Panc1 (cell line): ENCODE results near the gene UPK2. TPM values are rescaled to one million over a fixed set of nuclear protein-coding genes. Genes with fewer than 3 reads are reported as not detected.

Source experiments
- ATAC-seq: fragments of 200-7000 bp; cut with Tn5 transposase; 2 replicates; pipeline ENCODE4 v1.9.1; 2020; ENCODE audit warnings: mild to moderate bottlenecking, moderate library complexity
- BruUV-seq: library from RNA; stranded (reverse); fragments of 400-500 nt; replicated peaks from 2 replicates; lab custom pipeline; 2021; lab: Mats Ljungman, UMichigan
- CTCF ChIA-PET: fragments of 300-600 bp; sonication (Branson Sonifier 250); formaldehyde crosslinking; loops from one replicate; lab custom pipeline; 2022; ENCODE audit warnings: antibody characterized with exemption; lab: Charles Lee
- POLR2A ChIA-PET: fragments of 300-600 bp; sonication (Branson Sonifier 250); formaldehyde crosslinking; loops from one replicate; lab custom pipeline; 2022; ENCODE audit warnings: antibody characterized with exemption; lab: Charles Lee
- DNase-seq: peaks from one replicate; pipeline ENCODE4 v3.0.0-alpha.2; 2010; ENCODE audit warnings: low read depth, low spot score
- H3K27ac ChIP-seq: 2 replicates; pipeline ENCODE4 v1.5.1; 2011; ENCODE audit warnings: mild to moderate bottlenecking, low read length, inconsistent platforms
- H3K27me3 ChIP-seq: fragments of 200-500 bp; sonication (Bioruptor generic); 2 replicates; pipeline ENCODE4 v1.6.0; 2014; ENCODE audit warnings: low read length, inconsistent platforms; ENCODE audit not compliant: control insufficient read depth, insufficient read depth
- H3K36me3 ChIP-seq: fragments of 200-500 bp; sonication (Bioruptor generic); 2 replicates; pipeline ENCODE4 v1.5.1; 2014; ENCODE audit warnings: inconsistent platforms, mild to moderate bottlenecking, low read length, moderate library complexity; ENCODE audit not compliant: control insufficient read depth, insufficient read depth
- H3K4me1 ChIP-seq: 2 replicates; pipeline ENCODE4 v1.5.1; 2011; ENCODE audit warnings: inconsistent platforms, mild to moderate bottlenecking, low read length, moderate library complexity; ENCODE audit not compliant: control insufficient read depth, insufficient read depth
- H3K4me3 ChIP-seq, 2 experiments: 2 replicates each; pipeline ENCODE4 v1.5.1; 2011 to 2012; ENCODE audit warnings: low read depth in 2 of 2, low read length in 2 of 2, mild to moderate bottlenecking in 2 of 2, inconsistent platforms in 1 of 2, moderate library complexity in 1 of 2
- H3K9me3 ChIP-seq: fragments of 200-500 bp; sonication (Bioruptor generic); 2 replicates; pipeline ENCODE4 v1.5.1; 2014; ENCODE audit warnings: low read depth, mild to moderate bottlenecking, inconsistent platforms, low read length, moderate library complexity; ENCODE audit not compliant: control insufficient read depth, insufficient read depth
- POLR2AphosphoS5 ChIP-seq: IDR thresholded peaks from 2 replicates; pipeline ENCODE4 v1.6.1; 2012; ENCODE audit warnings: mild to moderate bottlenecking, low read depth, low read length, moderate library complexity
- SIN3A ChIP-seq: IDR thresholded peaks from 2 replicates; pipeline ENCODE4 v1.6.1; 2012; ENCODE audit warnings: low read depth, mild to moderate bottlenecking, low read length, moderate library complexity, borderline replicate concordance; ENCODE audit not compliant: insufficient read depth
- TCF7L2 ChIP-seq: IDR thresholded peaks from 2 replicates; pipeline ENCODE4 v1.6.1; 2011; ENCODE audit warnings: mild to moderate bottlenecking, low read depth, low read length, inconsistent platforms
- in situ Hi-C: cut with HindIII; loops from 2 replicates; pipeline ENCODE4 v1.10.0; 2016; ENCODE audit warnings: low sequenced_read_pairs, low pct_unique_long_range_greater_than_20kb
- intact Hi-C: fragments of 100-400 bp; cut with micrococcal nuclease; formaldehyde crosslinking; loops from one replicate; pipeline ENCODE4 v1.10.0; 2022; ENCODE audit not compliant: unreplicated experiment
- total RNA-seq: library from RNA; stranded (reverse); gene quantifications from one replicate; pipeline ENCODE4 v1.2.1, GENCODE V29; 2021; ENCODE audit not compliant: unreplicated experiment
- TF ChIP-seq, protein P1 (sequence below): fragments of 450-650 bp; IDR thresholded peaks from 2 replicates; pipeline ENCODE4 v1.5.1; 2017; ENCODE audit warnings: mild to moderate bottlenecking
- TF ChIP-seq, protein P2 (sequence below), 2 experiments: IDR thresholded peaks; 2 replicates each; pipeline ENCODE4 v1.6.1; 2011 to 2012; ENCODE audit warnings: low read depth in 2 of 2, control low read depth in 1 of 2, low read length in 1 of 2, mild to moderate bottlenecking in 1 of 2, moderate library complexity in 1 of 2; ENCODE audit not compliant: insufficient read depth in 1 of 2

Gene UPK2
- total RNA-seq, 1 experiment from 2014 or later, result 0.92 TPM

DNA sequence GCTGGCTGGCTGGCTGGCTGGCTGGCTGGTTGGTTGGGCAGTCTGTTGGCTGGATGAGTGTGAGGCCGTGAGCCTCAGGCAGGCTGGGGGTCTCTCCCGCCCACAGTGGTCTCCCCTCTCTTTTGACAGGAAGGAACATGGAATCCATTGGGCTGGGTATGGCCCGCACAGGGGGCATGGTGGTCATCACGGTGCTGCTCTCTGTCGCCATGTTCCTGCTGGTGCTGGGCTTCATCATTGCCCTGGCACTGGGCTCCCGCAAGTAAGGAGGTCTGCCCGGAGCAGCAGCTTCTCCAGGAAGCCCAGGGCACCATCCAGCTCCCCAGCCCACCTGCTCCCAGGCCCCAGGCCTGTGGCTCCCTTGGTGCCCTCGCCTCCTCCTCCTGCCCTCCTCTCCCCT, 1.9 kb downstream of the UPK2 start:
- DNase-seq (no peak), ATAC-seq (no peak)
- Histone ChIP-seq H3K4me3 (no peak overlapping the region), H3K36me3 (no peaks in the 10 kb centered on the region), H3K27ac (no peak overlapping the region), H3K4me1 (no peaks in the 10 kb centered on the region), H3K9me3 (no peaks in the 10 kb centered on the region), H3K27me3 (no peaks in the 10 kb centered on the region)
- in situ Hi-C loops, result no loop called here
- TF ChIP-seq, protein P1, sequence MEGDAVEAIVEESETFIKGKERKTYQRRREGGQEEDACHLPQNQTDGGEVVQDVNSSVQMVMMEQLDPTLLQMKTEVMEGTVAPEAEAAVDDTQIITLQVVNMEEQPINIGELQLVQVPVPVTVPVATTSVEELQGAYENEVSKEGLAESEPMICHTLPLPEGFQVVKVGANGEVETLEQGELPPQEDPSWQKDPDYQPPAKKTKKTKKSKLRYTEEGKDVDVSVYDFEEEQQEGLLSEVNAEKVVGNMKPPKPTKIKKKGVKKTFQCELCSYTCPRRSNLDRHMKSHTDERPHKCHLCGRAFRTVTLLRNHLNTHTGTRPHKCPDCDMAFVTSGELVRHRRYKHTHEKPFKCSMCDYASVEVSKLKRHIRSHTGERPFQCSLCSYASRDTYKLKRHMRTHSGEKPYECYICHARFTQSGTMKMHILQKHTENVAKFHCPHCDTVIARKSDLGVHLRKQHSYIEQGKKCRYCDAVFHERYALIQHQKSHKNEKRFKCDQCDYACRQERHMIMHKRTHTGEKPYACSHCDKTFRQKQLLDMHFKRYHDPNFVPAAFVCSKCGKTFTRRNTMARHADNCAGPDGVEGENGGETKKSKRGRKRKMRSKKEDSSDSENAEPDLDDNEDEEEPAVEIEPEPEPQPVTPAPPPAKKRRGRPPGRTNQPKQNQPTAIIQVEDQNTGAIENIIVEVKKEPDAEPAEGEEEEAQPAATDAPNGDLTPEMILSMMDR, result no peak
- TF ChIP-seq TCF7L2 (no peak), SIN3A (no peak), POLR2AphosphoS5 (no peak)
- TF ChIP-seq, protein P2, sequence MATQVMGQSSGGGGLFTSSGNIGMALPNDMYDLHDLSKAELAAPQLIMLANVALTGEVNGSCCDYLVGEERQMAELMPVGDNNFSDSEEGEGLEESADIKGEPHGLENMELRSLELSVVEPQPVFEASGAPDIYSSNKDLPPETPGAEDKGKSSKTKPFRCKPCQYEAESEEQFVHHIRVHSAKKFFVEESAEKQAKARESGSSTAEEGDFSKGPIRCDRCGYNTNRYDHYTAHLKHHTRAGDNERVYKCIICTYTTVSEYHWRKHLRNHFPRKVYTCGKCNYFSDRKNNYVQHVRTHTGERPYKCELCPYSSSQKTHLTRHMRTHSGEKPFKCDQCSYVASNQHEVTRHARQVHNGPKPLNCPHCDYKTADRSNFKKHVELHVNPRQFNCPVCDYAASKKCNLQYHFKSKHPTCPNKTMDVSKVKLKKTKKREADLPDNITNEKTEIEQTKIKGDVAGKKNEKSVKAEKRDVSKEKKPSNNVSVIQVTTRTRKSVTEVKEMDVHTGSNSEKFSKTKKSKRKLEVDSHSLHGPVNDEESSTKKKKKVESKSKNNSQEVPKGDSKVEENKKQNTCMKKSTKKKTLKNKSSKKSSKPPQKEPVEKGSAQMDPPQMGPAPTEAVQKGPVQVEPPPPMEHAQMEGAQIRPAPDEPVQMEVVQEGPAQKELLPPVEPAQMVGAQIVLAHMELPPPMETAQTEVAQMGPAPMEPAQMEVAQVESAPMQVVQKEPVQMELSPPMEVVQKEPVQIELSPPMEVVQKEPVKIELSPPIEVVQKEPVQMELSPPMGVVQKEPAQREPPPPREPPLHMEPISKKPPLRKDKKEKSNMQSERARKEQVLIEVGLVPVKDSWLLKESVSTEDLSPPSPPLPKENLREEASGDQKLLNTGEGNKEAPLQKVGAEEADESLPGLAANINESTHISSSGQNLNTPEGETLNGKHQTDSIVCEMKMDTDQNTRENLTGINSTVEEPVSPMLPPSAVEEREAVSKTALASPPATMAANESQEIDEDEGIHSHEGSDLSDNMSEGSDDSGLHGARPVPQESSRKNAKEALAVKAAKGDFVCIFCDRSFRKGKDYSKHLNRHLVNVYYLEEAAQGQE (IDR thresholded peaks at IDR 0.05; ENCODE audit: insufficient read depth in 1 of 2, low read depth in 2 of 2, low read length in 1 of 2), result no peak
- no TSS peak for BruUV-seq
- CTCF ChIA-PET, result interaction anchor here (0.6 kb wide), 1 partner anchor 49 kb away, joined by 17 read pairs; no protein-coding TSS in a partner anchor
- intact Hi-C loops, result loop anchor here (2.0 kb wide), 1 partner anchor 51 kb away; no protein-coding TSS in a partner anchor
- POLR2A ChIA-PET, result no interaction called here

DNA sequence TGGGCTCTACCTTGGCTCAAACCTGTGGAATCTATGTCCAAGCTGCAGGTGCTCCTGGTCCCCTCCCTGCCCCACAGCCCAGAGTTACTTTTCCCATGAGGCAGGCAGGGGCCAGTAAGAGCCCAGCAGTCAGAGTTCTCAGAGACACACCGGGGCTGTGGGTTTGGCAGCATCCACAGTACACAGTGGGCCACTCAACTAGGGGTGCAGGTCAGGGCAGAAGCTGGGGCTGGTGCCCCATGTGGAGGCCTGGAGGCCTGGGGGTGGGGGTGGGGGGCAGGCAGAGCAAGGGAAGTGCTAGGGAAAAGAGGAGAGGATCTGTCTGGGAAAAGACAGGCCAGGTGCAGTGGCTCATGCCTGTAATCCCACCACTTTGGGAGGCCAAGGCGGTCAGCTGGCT, 2.5 kb downstream of the UPK2 start:
- intact Hi-C loops, result no loop called here
- ChIA-PET POLR2A (no interaction called here), CTCF (no interaction called here)
- H3K36me3 ChIP-seq, result no peaks in the 10 kb centered on the region
- no peak for ATAC-seq
- H3K27ac ChIP-seq, result no peak overlapping the region
- no peak for DNase-seq
- in situ Hi-C loops, result no loop called here
- TF ChIP-seq SIN3A (no peak), TCF7L2 (no peak), POLR2AphosphoS5 (no peak)
- TF ChIP-seq, protein P1, result no peak
- TF ChIP-seq, protein P2 (IDR thresholded peaks at IDR 0.05; ENCODE audit: insufficient read depth in 1 of 2, low read depth in 2 of 2, low read length in 1 of 2), result no peak
- no peaks in the 10 kb centered on the region for H3K9me3 ChIP-seq
- no peaks in the 10 kb centered on the region for H3K4me1 ChIP-seq
- H3K27me3 ChIP-seq, result no peaks in the 10 kb centered on the region
- no peak overlapping the region for H3K4me3 ChIP-seq
- no TSS peak for BruUV-seq
